ENCODE measurements around the gene HRG. TPM values are rescaled to one million over a fixed set of nuclear protein-coding genes. Genes with fewer than 3 reads are reported as not detected.

The HRG gene
- polyA plus RNA-seq, 1 donor from 2014 or later, result not detected

- TF ChIP-seq RAD21 (conservative IDR thresholded peaks at IDR 0.05), result no peak
- TF ChIP-seq TAF1 (IDR thresholded peaks at IDR 0.05; ENCODE audit: low read depth), result no peak
- TF ChIP-seq SMC3 (conservative IDR thresholded peaks at IDR 0.05; ENCODE audit: poor library complexity), result no peak
- TF ChIP-seq MXI1 (conservative IDR thresholded peaks at IDR 0.05; ENCODE audit: poor library complexity, severe bottlenecking), result no peak
- TF ChIP-seq EZH2 (IDR thresholded peaks at IDR 0.05; ENCODE audit: borderline replicate concordance, insufficient read depth, low read length, poor library complexity, severe bottlenecking), result no peak
- no peak for TF ChIP-seq POLR2AphosphoS5 (IDR thresholded peaks at IDR 0.05)
- TF ChIP-seq REST (IDR thresholded peaks at IDR 0.05; ENCODE audit: borderline replicate concordance), result no peak
- no peak for TF ChIP-seq CTCF (IDR thresholded peaks at IDR 0.05; ENCODE audit: poor library complexity, severe bottlenecking)
- no peak for TF ChIP-seq EP300 (conservative IDR thresholded peaks at IDR 0.05; ENCODE audit: poor library complexity, severe bottlenecking)
- no peaks in the 10 kb centered on the region for H3K79me2 ChIP-seq (replicated peaks; ENCODE audit: insufficient read depth, low read length)
- no peak overlapping the region for H3K4me3 ChIP-seq (ENCODE audit: low read length)
- H3K9ac ChIP-seq (ENCODE audit: low read length), result no peak overlapping the region
- H4K20me1 ChIP-seq (ENCODE audit: insufficient read depth), result no peaks in the 10 kb centered on the region
- H3K9me3 ChIP-seq (ENCODE audit: low read length), result no peaks in the 10 kb centered on the region
- no peaks in the 10 kb centered on the region for H3K27me3 ChIP-seq (ENCODE audit: insufficient read depth, low read depth, low read length)
- H3F3A ChIP-seq (ENCODE audit: insufficient read depth, low read length, poor library complexity, severe bottlenecking), result peaks cover 4% of the 10 kb centered on the region
- no peak overlapping the region for H3K27ac ChIP-seq (ENCODE audit: low read length)
- no peak overlapping the region for H2AFZ ChIP-seq (ENCODE audit: low read depth, low read length)
- no peak overlapping the region for H3K4me2 ChIP-seq (ENCODE audit: low read length)
- H3K36me3 ChIP-seq (ENCODE audit: insufficient read depth, low read length), result no peaks in the 10 kb centered on the region
- H3K9me2 ChIP-seq (ENCODE audit: insufficient read depth, low read length), result no peaks in the 10 kb centered on the region
These were observed 47.4 kb upstream of the HRG start for GRCh38 chr3:186618318-186618938.

GRCh38 chr3:186619787-186620212 lies 46.0 kb upstream of the HRG start:
- TF ChIP-seq MXI1 (conservative IDR thresholded peaks at IDR 0.05; ENCODE audit: poor library complexity, severe bottlenecking) (no peak), SMC3 (conservative IDR thresholded peaks at IDR 0.05; ENCODE audit: poor library complexity) (no peak), TAF1 (IDR thresholded peaks at IDR 0.05; ENCODE audit: low read depth) (no peak), REST (IDR thresholded peaks at IDR 0.05; ENCODE audit: borderline replicate concordance) (no peak), EZH2 (IDR thresholded peaks at IDR 0.05; ENCODE audit: borderline replicate concordance, insufficient read depth, low read length, poor library complexity, severe bottlenecking) (no peak), RAD21 (conservative IDR thresholded peaks at IDR 0.05) (no peak), POLR2AphosphoS5 (IDR thresholded peaks at IDR 0.05) (no peak), EP300 (conservative IDR thresholded peaks at IDR 0.05; ENCODE audit: poor library complexity, severe bottlenecking) (no peak), CTCF (IDR thresholded peaks at IDR 0.05; ENCODE audit: poor library complexity, severe bottlenecking) (no peak)
- Histone ChIP-seq H3K27ac (ENCODE audit: low read length) (no peak overlapping the region), H3K79me2 (replicated peaks; ENCODE audit: insufficient read depth, low read length) (no peaks in the 10 kb centered on the region)

More at GRCh38 chr3:186619787-186620212, 46.0 kb upstream of the HRG start:
- Histone ChIP-seq H3F3A (ENCODE audit: insufficient read depth, low read length, poor library complexity, severe bottlenecking) (peaks cover 4% of the 10 kb centered on the region), H3K9me3 (ENCODE audit: low read length) (no peaks in the 10 kb centered on the region), H3K9ac (ENCODE audit: low read length) (no peak overlapping the region), H3K27me3 (ENCODE audit: insufficient read depth, low read depth, low read length) (no peaks in the 10 kb centered on the region), H3K4me3 (ENCODE audit: low read length) (no peak overlapping the region), H3K9me2 (ENCODE audit: insufficient read depth, low read length) (no peaks in the 10 kb centered on the region), H3K36me3 (ENCODE audit: insufficient read depth, low read length) (no peaks in the 10 kb centered on the region), H2AFZ (ENCODE audit: low read depth, low read length) (no peak overlapping the region), H3K4me2 (ENCODE audit: low read length) (no peak overlapping the region), H4K20me1 (ENCODE audit: insufficient read depth) (no peaks in the 10 kb centered on the region)
